ENCODE measurements around the gene CA5A. TPM values are rescaled to one million over a fixed set of nuclear protein-coding genes. Genes with fewer than 3 reads are reported as not detected.

The CA5A gene
- total and polyA plus RNA-seq, 9 of the 15 experiments (the other 6 are each of a cell fraction or from before 2014, with no cell fraction given): not detected

DNA sequence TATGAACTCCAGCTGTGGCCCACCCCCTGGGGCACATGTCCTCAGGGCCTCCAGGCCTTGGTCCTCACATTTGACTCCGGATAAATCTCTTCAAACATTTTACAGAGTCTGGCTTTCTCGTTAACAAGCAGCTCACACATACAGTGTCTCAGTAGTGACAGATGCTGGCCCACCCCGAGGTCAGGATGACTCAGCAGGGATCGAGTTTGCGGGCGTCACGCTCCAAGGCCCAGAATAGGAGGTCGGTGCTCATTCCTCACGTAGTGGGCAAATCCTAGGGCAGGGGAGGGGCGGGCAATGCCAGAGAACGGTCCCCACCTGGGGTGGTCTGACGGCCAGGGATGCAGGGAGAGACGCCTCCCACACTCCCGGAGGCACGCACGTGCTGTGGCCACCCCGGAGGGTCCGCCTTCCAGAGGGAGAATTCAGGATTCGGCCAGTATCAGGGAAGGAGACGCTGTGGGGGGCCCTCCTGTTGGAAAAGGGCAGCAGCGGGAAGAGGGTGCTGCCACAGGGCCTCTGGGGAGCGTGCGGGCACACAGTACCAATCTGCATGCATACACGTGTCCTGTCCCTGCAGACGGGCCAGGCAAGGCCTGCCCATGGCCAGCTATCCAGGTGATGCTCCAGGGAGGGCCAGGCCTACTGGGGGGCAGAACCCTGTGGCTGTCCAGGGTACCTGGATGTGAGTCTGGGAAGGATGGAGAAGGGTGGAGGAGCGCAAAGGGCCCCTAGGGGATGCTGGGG is 75.6 kb downstream of the CA5A start (continued):
- TF ChIP-seq, protein P1, sequence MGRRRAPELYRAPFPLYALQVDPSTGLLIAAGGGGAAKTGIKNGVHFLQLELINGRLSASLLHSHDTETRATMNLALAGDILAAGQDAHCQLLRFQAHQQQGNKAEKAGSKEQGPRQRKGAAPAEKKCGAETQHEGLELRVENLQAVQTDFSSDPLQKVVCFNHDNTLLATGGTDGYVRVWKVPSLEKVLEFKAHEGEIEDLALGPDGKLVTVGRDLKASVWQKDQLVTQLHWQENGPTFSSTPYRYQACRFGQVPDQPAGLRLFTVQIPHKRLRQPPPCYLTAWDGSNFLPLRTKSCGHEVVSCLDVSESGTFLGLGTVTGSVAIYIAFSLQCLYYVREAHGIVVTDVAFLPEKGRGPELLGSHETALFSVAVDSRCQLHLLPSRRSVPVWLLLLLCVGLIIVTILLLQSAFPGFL (CRISPR knock-in tag; IDR thresholded peaks at IDR 0.05): no peak
- TF ChIP-seq, protein P2, sequence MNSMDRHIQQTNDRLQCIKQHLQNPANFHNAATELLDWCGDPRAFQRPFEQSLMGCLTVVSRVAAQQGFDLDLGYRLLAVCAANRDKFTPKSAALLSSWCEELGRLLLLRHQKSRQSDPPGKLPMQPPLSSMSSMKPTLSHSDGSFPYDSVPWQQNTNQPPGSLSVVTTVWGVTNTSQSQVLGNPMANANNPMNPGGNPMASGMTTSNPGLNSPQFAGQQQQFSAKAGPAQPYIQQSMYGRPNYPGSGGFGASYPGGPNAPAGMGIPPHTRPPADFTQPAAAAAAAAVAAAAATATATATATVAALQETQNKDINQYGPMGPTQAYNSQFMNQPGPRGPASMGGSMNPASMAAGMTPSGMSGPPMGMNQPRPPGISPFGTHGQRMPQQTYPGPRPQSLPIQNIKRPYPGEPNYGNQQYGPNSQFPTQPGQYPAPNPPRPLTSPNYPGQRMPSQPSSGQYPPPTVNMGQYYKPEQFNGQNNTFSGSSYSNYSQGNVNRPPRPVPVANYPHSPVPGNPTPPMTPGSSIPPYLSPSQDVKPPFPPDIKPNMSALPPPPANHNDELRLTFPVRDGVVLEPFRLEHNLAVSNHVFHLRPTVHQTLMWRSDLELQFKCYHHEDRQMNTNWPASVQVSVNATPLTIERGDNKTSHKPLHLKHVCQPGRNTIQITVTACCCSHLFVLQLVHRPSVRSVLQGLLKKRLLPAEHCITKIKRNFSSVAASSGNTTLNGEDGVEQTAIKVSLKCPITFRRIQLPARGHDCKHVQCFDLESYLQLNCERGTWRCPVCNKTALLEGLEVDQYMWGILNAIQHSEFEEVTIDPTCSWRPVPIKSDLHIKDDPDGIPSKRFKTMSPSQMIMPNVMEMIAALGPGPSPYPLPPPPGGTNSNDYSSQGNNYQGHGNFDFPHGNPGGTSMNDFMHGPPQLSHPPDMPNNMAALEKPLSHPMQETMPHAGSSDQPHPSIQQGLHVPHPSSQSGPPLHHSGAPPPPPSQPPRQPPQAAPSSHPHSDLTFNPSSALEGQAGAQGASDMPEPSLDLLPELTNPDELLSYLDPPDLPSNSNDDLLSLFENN (IDR thresholded peaks at IDR 0.05; ENCODE audit: low read depth in 2 of 2, low read length in 2 of 2): no peak
- TF ChIP-seq EWSR1 (IDR thresholded peaks at IDR 0.05; ENCODE audit: borderline replicate concordance, low read depth, partially characterized antibody): no peak
- no peak for TF ChIP-seq POLR2A (conservative IDR thresholded peaks at IDR 0.05)
- TF ChIP-seq, protein P3, sequence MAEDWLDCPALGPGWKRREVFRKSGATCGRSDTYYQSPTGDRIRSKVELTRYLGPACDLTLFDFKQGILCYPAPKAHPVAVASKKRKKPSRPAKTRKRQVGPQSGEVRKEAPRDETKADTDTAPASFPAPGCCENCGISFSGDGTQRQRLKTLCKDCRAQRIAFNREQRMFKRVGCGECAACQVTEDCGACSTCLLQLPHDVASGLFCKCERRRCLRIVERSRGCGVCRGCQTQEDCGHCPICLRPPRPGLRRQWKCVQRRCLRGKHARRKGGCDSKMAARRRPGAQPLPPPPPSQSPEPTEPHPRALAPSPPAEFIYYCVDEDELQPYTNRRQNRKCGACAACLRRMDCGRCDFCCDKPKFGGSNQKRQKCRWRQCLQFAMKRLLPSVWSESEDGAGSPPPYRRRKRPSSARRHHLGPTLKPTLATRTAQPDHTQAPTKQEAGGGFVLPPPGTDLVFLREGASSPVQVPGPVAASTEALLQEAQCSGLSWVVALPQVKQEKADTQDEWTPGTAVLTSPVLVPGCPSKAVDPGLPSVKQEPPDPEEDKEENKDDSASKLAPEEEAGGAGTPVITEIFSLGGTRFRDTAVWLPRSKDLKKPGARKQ (CRISPR knock-in tag; IDR thresholded peaks at IDR 0.05): no peak
- TF ChIP-seq, protein P4, sequence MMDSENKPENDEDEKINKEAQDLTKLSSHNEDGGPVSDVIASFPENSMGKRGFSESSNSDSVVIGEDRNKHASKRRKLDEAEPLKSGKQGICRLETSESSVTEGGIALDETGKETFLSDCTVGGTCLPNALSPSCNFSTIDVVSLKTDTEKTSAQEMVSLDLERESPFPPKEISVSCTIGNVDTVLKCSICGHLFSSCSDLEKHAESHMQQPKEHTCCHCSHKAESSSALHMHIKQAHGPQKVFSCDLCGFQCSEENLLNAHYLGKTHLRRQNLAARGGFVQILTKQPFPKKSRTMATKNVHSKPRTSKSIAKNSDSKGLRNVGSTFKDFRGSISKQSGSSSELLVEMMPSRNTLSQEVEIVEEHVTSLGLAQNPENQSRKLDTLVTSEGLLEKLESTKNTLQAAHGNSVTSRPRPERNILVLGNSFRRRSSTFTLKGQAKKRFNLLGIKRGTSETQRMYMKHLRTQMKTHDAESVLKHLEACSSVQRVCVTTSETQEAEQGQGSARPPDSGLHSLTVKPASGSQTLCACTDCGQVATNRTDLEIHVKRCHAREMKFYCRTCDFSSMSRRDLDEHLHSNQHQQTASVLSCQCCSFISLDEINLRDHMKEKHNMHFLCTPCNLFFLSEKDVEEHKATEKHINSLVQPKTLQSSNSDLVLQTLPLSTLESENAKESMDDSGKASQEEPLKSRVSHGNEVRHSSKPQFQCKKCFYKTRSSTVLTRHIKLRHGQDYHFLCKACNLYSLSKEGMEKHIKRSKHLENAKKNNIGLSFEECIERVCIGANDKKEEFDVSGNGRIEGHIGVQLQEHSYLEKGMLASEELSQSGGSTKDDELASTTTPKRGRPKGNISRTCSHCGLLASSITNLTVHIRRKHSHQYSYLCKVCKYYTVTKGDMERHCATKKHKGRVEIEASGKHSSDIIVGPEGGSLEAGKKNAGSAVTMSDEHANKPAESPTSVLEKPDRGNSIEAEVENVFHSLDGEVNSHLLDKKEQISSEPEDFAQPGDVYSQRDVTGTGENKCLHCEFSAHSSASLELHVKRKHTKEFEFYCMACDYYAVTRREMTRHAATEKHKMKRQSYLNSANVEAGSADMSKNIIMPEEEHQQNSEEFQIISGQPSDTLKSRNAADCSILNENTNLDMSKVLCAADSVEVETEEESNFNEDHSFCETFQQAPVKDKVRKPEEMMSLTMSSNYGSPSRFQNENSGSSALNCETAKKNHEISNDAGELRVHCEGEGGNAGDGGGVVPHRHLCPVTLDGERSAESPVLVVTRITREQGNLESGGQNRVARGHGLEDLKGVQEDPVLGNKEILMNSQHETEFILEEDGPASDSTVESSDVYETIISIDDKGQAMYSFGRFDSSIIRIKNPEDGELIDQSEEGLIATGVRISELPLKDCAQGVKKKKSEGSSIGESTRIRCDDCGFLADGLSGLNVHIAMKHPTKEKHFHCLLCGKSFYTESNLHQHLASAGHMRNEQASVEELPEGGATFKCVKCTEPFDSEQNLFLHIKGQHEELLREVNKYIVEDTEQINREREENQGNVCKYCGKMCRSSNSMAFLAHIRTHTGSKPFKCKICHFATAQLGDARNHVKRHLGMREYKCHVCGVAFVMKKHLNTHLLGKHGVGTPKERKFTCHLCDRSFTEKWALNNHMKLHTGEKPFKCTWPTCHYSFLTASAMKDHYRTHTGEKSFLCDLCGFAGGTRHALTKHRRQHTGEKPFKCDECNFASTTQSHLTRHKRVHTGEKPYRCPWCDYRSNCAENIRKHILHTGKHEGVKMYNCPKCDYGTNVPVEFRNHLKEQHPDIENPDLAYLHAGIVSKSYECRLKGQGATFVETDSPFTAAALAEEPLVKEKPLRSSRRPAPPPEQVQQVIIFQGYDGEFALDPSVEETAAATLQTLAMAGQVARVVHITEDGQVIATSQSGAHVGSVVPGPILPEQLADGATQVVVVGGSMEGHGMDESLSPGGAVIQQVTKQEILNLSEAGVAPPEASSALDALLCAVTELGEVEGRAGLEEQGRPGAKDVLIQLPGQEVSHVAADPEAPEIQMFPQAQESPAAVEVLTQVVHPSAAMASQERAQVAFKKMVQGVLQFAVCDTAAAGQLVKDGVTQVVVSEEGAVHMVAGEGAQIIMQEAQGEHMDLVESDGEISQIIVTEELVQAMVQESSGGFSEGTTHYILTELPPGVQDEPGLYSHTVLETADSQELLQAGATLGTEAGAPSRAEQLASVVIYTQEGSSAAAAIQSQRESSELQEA (IDR thresholded peaks at IDR 0.05; ENCODE audit: low read depth): no peak
- TF ChIP-seq, protein P5, sequence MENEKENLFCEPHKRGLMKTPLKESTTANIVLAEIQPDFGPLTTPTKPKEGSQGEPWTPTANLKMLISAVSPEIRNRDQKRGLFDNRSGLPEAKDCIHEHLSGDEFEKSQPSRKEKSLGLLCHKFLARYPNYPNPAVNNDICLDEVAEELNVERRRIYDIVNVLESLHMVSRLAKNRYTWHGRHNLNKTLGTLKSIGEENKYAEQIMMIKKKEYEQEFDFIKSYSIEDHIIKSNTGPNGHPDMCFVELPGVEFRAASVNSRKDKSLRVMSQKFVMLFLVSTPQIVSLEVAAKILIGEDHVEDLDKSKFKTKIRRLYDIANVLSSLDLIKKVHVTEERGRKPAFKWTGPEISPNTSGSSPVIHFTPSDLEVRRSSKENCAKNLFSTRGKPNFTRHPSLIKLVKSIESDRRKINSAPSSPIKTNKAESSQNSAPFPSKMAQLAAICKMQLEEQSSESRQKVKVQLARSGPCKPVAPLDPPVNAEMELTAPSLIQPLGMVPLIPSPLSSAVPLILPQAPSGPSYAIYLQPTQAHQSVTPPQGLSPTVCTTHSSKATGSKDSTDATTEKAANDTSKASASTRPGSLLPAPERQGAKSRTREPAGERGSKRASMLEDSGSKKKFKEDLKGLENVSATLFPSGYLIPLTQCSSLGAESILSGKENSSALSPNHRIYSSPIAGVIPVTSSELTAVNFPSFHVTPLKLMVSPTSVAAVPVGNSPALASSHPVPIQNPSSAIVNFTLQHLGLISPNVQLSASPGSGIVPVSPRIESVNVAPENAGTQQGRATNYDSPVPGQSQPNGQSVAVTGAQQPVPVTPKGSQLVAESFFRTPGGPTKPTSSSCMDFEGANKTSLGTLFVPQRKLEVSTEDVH (IDR thresholded peaks at IDR 0.05; ENCODE audit: low read depth, partially characterized antibody): no peak
- TF ChIP-seq ZNF140 (CRISPR knock-in tag; IDR thresholded peaks at IDR 0.05): no peak
- TF ChIP-seq ZNF316 (IDR thresholded peaks at IDR 0.05): peak; percentile 88

Measured in K562 (cell line).